ENCODE results near the gene USP2.
A peak's percentile ranks its signal among the peaks of the same experiment; 100 is the strongest.

USP2 gene

GRCh38 chr11:119340335-119341221, 40.9 kb downstream of the USP2 start, which contains the start of gene C1QTNF5:
Gene C1QTNF5 (minus strand): TSS chr11:119340883. CDS start chr11:119340397, 486 bp downstream.
- DNase-seq: no peak

- peak in 1 of 2 experiments; percentile 11 for DNase-seq
These were observed 41.7 kb downstream of the USP2 start for GRCh38 chr11:119339589-119340334.

GRCh38 chr11:119338965-119339588, 42.4 kb downstream of the USP2 start:
- DNase-seq: no peak

GRCh38 chr11:119338318-119338890, 43.1 kb downstream of the USP2 start:
- DNase-seq: peak; percentile 13 to 71

GRCh38 chr11:119337581-119338317, 43.7 kb downstream of the USP2 start:
- peak in 1 of 2 experiments; percentile 31 for DNase-seq

GRCh38 chr11:119336744-119337469, 44.6 kb downstream of the USP2 start:
- DNase-seq: no peak

GRCh38 chr11:119335655-119336543, 45.6 kb downstream of the USP2 start:
- DNase-seq: no peak

GRCh38 chr11:119335091-119335654, 46.3 kb downstream of the USP2 start:
- peak in 1 of 2 experiments; percentile 13 for DNase-seq

GRCh38 chr11:119334174-119334930, 47.1 kb downstream of the USP2 start, which contains the start of gene RNF26:
Gene RNF26 (plus strand): TSS chr11:119334527. CDS start chr11:119335123, 596 bp downstream.
- peak; percentile 96 to 98 for DNase-seq

- DNase-seq: no peak
These were observed 49.3 kb downstream of the USP2 start for GRCh38 chr11:119332111-119332765.

GRCh38 chr11:119330237-119330636, 51.3 kb downstream of the USP2 start:
- DNase-seq: no peak

- no peak for DNase-seq
These were observed 52.2 kb downstream of the USP2 start for GRCh38 chr11:119329320-119329719.

- DNase-seq: no peak
These were observed 57.3 kb downstream of the USP2 start for GRCh38 chr11:119324189-119324588.

GRCh38 chr11:119323532-119324033, 57.9 kb downstream of the USP2 start:
- DNase-seq: peak; percentile 18 to 63

GRCh38 chr11:119322921-119323531, 58.5 kb downstream of the USP2 start:
- DNase-seq: no peak

GRCh38 chr11:119322360-119322739, 59.1 kb downstream of the USP2 start:
- DNase-seq: no peak

- DNase-seq: peak in 1 of 2 experiments; percentile 33
These were observed 60.5 kb downstream of the USP2 start for GRCh38 chr11:119320776-119321524.
